Measurements from ENCODE around the gene PLXNA4. TPM values are rescaled to one million over a fixed set of nuclear protein-coding genes. Genes with fewer than 3 reads are reported as not detected.

PLXNA4 gene
- total and polyA plus RNA-seq, 2 experiments from 2014 or later = 0.08 to 0.80 TPM

DNA sequence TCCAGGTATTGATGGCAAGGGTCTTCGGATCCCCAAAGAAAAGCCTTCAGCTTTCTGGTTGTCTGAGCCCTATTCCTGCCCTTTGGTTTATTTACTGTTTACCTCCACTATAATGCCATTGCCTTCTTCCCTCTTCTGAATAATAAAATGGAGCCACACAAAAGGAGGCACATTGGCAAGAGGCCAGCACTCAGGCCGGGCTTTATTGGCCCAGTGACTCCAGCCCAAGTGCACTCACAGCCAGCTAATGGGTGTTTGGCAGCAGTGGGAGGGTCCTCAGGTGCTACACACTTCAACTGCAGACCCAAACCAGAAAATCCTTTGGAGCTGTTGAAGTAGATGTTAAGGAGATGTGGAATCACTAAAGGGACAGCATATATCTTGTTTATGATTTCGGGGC lies 336.0 kb downstream of the PLXNA4 start (continued):
- TF ChIP-seq, protein P1, sequence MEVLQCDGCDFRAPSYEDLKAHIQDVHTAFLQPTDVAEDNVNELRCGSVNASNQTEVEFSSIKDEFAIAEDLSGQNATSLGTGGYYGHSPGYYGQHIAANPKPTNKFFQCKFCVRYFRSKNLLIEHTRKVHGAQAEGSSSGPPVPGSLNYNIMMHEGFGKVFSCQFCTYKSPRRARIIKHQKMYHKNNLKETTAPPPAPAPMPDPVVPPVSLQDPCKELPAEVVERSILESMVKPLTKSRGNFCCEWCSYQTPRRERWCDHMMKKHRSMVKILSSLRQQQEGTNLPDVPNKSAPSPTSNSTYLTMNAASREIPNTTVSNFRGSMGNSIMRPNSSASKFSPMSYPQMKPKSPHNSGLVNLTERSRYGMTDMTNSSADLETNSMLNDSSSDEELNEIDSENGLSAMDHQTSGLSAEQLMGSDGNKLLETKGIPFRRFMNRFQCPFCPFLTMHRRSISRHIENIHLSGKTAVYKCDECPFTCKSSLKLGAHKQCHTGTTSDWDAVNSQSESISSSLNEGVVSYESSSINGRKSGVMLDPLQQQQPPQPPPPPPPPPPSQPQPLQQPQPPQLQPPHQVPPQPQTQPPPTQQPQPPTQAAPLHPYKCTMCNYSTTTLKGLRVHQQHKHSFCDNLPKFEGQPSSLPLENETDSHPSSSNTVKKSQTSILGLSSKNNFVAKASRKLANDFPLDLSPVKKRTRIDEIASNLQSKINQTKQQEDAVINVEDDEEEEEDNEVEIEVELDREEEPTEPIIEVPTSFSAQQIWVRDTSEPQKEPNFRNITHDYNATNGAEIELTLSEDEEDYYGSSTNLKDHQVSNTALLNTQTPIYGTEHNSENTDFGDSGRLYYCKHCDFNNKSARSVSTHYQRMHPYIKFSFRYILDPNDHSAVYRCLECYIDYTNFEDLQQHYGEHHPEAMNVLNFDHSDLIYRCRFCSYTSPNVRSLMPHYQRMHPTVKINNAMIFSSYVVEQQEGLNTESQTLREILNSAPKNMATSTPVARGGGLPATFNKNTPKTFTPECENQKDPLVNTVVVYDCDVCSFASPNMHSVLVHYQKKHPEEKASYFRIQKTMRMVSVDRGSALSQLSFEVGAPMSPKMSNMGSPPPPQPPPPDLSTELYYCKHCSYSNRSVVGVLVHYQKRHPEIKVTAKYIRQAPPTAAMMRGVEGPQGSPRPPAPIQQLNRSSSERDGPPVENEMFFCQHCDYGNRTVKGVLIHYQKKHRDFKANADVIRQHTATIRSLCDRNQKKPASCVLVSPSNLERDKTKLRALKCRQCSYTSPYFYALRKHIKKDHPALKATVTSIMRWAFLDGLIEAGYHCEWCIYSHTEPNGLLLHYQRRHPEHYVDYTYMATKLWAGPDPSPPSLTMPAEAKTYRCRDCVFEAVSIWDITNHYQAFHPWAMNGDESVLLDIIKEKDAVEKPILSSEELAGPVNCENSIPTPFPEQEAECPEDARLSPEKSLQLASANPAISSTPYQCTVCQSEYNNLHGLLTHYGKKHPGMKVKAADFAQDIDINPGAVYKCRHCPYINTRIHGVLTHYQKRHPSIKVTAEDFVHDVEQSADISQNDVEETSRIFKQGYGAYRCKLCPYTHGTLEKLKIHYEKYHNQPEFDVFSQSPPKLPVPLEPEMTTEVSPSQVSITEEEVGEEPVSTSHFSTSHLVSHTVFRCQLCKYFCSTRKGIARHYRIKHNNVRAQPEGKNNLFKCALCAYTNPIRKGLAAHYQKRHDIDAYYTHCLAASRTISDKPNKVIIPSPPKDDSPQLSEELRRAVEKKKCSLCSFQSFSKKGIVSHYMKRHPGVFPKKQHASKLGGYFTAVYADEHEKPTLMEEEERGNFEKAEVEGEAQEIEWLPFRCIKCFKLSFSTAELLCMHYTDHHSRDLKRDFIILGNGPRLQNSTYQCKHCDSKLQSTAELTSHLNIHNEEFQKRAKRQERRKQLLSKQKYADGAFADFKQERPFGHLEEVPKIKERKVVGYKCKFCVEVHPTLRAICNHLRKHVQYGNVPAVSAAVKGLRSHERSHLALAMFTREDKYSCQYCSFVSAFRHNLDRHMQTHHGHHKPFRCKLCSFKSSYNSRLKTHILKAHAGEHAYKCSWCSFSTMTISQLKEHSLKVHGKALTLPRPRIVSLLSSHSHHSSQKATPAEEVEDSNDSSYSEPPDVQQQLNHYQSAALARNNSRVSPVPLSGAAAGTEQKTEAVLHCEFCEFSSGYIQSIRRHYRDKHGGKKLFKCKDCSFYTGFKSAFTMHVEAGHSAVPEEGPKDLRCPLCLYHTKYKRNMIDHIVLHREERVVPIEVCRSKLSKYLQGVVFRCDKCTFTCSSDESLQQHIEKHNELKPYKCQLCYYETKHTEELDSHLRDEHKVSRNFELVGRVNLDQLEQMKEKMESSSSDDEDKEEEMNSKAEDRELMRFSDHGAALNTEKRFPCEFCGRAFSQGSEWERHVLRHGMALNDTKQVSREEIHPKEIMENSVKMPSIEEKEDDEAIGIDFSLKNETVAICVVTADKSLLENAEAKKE (CRISPR knock-in tag; IDR thresholded peaks at IDR 0.05) = no peak
- TF ChIP-seq, protein P2, sequence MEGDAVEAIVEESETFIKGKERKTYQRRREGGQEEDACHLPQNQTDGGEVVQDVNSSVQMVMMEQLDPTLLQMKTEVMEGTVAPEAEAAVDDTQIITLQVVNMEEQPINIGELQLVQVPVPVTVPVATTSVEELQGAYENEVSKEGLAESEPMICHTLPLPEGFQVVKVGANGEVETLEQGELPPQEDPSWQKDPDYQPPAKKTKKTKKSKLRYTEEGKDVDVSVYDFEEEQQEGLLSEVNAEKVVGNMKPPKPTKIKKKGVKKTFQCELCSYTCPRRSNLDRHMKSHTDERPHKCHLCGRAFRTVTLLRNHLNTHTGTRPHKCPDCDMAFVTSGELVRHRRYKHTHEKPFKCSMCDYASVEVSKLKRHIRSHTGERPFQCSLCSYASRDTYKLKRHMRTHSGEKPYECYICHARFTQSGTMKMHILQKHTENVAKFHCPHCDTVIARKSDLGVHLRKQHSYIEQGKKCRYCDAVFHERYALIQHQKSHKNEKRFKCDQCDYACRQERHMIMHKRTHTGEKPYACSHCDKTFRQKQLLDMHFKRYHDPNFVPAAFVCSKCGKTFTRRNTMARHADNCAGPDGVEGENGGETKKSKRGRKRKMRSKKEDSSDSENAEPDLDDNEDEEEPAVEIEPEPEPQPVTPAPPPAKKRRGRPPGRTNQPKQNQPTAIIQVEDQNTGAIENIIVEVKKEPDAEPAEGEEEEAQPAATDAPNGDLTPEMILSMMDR (conservative IDR thresholded peaks at IDR 0.05; ENCODE audit: low read depth in 2 of 2) = no peak

DNA sequence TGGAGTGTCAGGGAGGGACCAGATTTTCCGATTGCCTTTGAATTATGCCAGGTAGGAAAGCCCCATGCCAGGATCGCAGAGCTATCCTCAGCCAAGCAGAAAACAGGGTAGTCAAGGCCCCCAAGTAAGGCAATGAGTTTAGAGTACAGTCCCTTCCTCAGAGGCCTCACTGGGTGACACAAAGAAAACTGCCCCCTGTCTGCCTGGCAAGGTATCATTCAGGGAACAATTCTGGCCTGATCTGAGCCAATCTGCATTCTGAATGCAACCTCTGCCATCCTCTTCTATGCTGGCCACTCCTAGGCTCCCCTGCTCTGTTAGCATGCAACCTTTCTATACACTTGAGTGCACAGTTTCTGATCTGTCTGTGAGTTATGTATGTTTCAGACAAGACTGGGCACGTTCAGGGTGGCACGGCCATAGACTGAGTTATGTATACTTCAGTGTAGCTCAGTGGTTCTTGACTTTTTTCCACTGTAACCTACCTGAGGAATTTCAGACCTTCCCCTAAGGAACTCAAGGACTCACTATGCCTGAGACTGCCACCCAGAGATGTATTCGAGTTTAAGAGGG lies 336.8 kb downstream of the PLXNA4 start:
- Mint-ChIP-seq H3K4me1 (peaks cover 8% of the 10 kb centered on the region), H3K9me3 (no peaks in the 10 kb centered on the region), H3K36me3 (ENCODE audit: low read depth) (no peaks in the 10 kb centered on the region), H3K27me3 (ENCODE audit: insufficient read depth, low read depth, poor library complexity) (peaks cover 2% of the 10 kb centered on the region), H3K4me3 (no peak overlapping the region), H3K27ac (no peak overlapping the region)
- no peaks in the 10 kb centered on the region for H3K79me2 ChIP-seq (replicated peaks; ENCODE audit: insufficient read depth)
- H3K4me2 ChIP-seq = no peak overlapping the region
- H4K20me1 ChIP-seq (replicated peaks; ENCODE audit: insufficient read depth) = no peaks in the 10 kb centered on the region
- H3K27me3 ChIP-seq (ENCODE audit: insufficient read depth) = no peaks in the 10 kb centered on the region
- H3K4me3 ChIP-seq = no peak overlapping the region
- no peak overlapping the region for H3K27ac ChIP-seq (ENCODE audit: low read depth)
- H3K36me3 ChIP-seq (ENCODE audit: insufficient read depth) = no peaks in the 10 kb centered on the region
- H2AFZ ChIP-seq = no peak overlapping the region
- H3K4me1 ChIP-seq (ENCODE audit: insufficient read depth) = 0 out of 2 replicates have a peak, but pooled peaks cover 6% of the 10 kb centered on the region
- ATAC-seq (peak; percentile 44; the same call in 2 of the 3 replicates), DNase-seq (ENCODE audit: low spot score) (no peak)
- H3F3A ChIP-seq (replicated peaks; ENCODE audit: low read depth) = no peaks in the 10 kb centered on the region
- H3K9me2 ChIP-seq (ENCODE audit: insufficient read depth) = no peaks in the 10 kb centered on the region
- TF ChIP-seq EZH2phosphoT487 (IDR thresholded peaks at IDR 0.05; ENCODE audit: unreplicated experiment) (no peak), JUNB (IDR thresholded peaks at IDR 0.05; ENCODE audit: unreplicated experiment) (no peak), STAT1 (IDR thresholded peaks at IDR 0.05; ENCODE audit: unreplicated experiment) (no peak)
- TF ChIP-seq, protein P3, sequence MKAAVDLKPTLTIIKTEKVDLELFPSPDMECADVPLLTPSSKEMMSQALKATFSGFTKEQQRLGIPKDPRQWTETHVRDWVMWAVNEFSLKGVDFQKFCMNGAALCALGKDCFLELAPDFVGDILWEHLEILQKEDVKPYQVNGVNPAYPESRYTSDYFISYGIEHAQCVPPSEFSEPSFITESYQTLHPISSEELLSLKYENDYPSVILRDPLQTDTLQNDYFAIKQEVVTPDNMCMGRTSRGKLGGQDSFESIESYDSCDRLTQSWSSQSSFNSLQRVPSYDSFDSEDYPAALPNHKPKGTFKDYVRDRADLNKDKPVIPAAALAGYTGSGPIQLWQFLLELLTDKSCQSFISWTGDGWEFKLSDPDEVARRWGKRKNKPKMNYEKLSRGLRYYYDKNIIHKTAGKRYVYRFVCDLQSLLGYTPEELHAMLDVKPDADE (IDR thresholded peaks at IDR 0.05) = no peak
- TF ChIP-seq, protein P1 (CRISPR knock-in tag; IDR thresholded peaks at IDR 0.05) = no peak

All from GM23338 (cell line).